Central memory CD8-positive, alpha-beta T cell (primary cell): ENCODE results near the gene CLP1.
A peak's percentile ranks its signal among the peaks of the same experiment; 100 is the strongest.

Experiments
- ATAC-seq: fragments of 150-1000 bp; cut with Tn5 transposase; replicated peaks from 2 replicates; pipeline ENCODE4 v1.10.0; 2022; ENCODE audit warnings: mild to moderate bottlenecking, moderate FRiP score, moderate number of reproducible peaks; ENCODE audit not compliant: poor library complexity, severe bottlenecking; ENCODE audit errors: extremely low read depth
- DNase-seq, 2 donors: peaks; one replicate each; pipeline ENCODE4 v3.0.0; 2021; ENCODE audit warnings: low spot score in 2 of 2
- H3K27ac Mint-ChIP-seq: one replicate; pipeline ENCODE4 v1.8.0; 2022; ENCODE audit warnings: low read depth, mild to moderate bottlenecking, moderate library complexity, mixed read lengths
- H3K27me3 Mint-ChIP-seq: one replicate; pipeline ENCODE4 v1.8.0; 2022; ENCODE audit warnings: mixed read lengths
- H3K36me3 Mint-ChIP-seq: one replicate; pipeline ENCODE4 v1.8.0; 2022; ENCODE audit warnings: mild to moderate bottlenecking, moderate library complexity, mixed read lengths; ENCODE audit not compliant: insufficient read depth
- H3K4me1 Mint-ChIP-seq: one replicate; pipeline ENCODE4 v1.8.0; 2022; ENCODE audit warnings: mixed read lengths
- H3K4me3 Mint-ChIP-seq: one replicate; pipeline ENCODE4 v1.8.0; 2022; ENCODE audit warnings: mild to moderate bottlenecking, moderate library complexity, mixed read lengths
- H3K9me3 Mint-ChIP-seq: one replicate; pipeline ENCODE4 v1.8.0; 2022; ENCODE audit warnings: mixed read lengths

The CLP1 gene

GRCh38 chr11:57657194-57658022, at the start of gene CLP1:
Gene CLP1, plus strand, starts transcription at chr11:57657762. Its CDS starts 1,715 bp downstream, at chr11:57659477.
- peaks cover 36% of the 10 kb centered on the region for H3K36me3 Mint-ChIP-seq
- H3K4me3 Mint-ChIP-seq, result peak within 1 kb of the TSS; percentile 96
- DNase-seq (peak; percentile 96 to 97), ATAC-seq (peak; percentile 98)
- no peaks in the 10 kb centered on the region for H3K9me3 Mint-ChIP-seq
- peaks cover 26% of the 10 kb centered on the region for H3K4me1 Mint-ChIP-seq
- H3K27me3 Mint-ChIP-seq, result no peaks in the 10 kb centered on the region
- peak within 1 kb of the TSS; percentile 93 for H3K27ac Mint-ChIP-seq

GRCh38 chr11:57610170-57610569, 47.4 kb upstream of the CLP1 start:
- DNase-seq (no peak), ATAC-seq (no peak)
- H3K36me3 Mint-ChIP-seq, result no peaks in the 10 kb centered on the region
- H3K27ac Mint-ChIP-seq, result no peak overlapping the region
- H3K4me1 Mint-ChIP-seq, result no peaks in the 10 kb centered on the region
- no peaks in the 10 kb centered on the region for H3K9me3 Mint-ChIP-seq
- H3K27me3 Mint-ChIP-seq, result peaks cover 62% of the 10 kb centered on the region
- H3K4me3 Mint-ChIP-seq, result no peak overlapping the region

DNA sequence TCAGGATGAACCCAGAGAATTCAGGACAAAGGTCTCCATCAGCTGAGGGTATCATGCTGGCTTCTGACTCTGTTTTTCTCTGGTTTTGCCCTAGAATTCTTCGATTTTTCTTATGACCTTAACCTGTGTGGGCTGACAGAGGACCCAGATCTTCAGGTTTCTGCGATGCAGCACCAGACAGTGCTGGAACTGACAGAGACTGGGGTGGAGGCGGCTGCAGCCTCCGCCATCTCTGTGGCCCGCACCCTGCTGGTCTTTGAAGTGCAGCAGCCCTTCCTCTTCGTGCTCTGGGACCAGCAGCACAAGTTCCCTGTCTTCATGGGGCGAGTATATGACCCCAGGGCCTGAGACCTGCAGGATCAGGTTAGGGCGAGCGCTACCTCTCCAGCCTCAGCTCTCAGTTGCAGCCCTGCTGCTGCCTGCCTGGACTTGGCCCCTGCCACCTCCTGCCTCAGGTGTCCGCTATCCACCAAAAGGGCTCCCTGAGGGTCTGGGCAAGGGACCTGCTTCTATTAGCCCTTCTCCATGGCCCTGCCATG, 43.3 kb upstream of the CLP1 start:
- H3K4me3 Mint-ChIP-seq, result no peak overlapping the region
- DNase-seq (no peak), ATAC-seq (no peak)
- no peak overlapping the region for H3K27ac Mint-ChIP-seq
- H3K9me3 Mint-ChIP-seq, result no peaks in the 10 kb centered on the region
- H3K27me3 Mint-ChIP-seq, result peaks cover 56% of the 10 kb centered on the region
- no peaks in the 10 kb centered on the region for H3K36me3 Mint-ChIP-seq
- no peaks in the 10 kb centered on the region for H3K4me1 Mint-ChIP-seq

- H3K4me3 Mint-ChIP-seq, result no peak overlapping the region
- no peaks in the 10 kb centered on the region for H3K36me3 Mint-ChIP-seq
- no peaks in the 10 kb centered on the region for H3K4me1 Mint-ChIP-seq
- no peak overlapping the region for H3K27ac Mint-ChIP-seq
- peaks cover 58% of the 10 kb centered on the region for H3K27me3 Mint-ChIP-seq
- no peaks in the 10 kb centered on the region for H3K9me3 Mint-ChIP-seq
- DNase-seq (no peak), ATAC-seq (no peak)
Measured at GRCh38 chr11:57615308-57615707, 42.3 kb upstream of the CLP1 start.

GRCh38 chr11:57616595-57616994, 41.0 kb upstream of the CLP1 start:
- no peaks in the 10 kb centered on the region for H3K9me3 Mint-ChIP-seq

GRCh38 chr11:57618438-57618837, 39.1 kb upstream of the CLP1 start:
- Mint-ChIP-seq H3K27ac (no peak overlapping the region), H3K27me3 (peaks cover 60% of the 10 kb centered on the region), H3K4me3 (no peak overlapping the region), H3K9me3 (no peaks in the 10 kb centered on the region), H3K36me3 (no peaks in the 10 kb centered on the region), H3K4me1 (no peaks in the 10 kb centered on the region)
- ATAC-seq (no peak), DNase-seq (no peak)

More at GRCh38 chr11:57616595-57616994, 41.0 kb upstream of the CLP1 start:
- no peak for DNase-seq
- Mint-ChIP-seq H3K36me3 (no peaks in the 10 kb centered on the region), H3K27ac (no peak overlapping the region), H3K27me3 (peaks cover 62% of the 10 kb centered on the region), H3K4me1 (no peaks in the 10 kb centered on the region), H3K4me3 (no peak overlapping the region)
- no peak for ATAC-seq

GRCh38 chr11:57619331-57619730, 38.2 kb upstream of the CLP1 start:
- H3K4me3 Mint-ChIP-seq, result no peak overlapping the region

DNA sequence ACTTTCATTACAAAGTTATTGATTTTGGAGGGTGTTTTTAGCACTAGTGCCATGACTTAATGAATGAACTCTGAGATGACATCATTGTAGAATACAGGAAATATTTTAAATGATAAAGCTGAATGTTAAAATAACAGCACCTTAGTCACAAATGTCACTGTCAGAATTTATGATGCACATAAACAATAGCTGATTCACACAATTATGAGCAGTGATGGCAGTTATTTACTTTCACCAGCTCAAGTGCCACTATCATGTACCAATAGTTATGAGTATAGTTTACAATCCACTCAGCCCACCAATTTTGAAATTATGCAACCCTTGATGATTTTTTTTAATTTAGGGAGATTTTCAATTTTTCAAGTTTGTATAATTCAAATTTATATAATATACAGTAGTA, 37.1 kb upstream of the CLP1 start:
- H3K9me3 Mint-ChIP-seq, result no peaks in the 10 kb centered on the region
- ATAC-seq (no peak), DNase-seq (no peak)
- no peaks in the 10 kb centered on the region for H3K36me3 Mint-ChIP-seq
- peaks cover 44% of the 10 kb centered on the region for H3K27me3 Mint-ChIP-seq
- H3K4me1 Mint-ChIP-seq, result no peaks in the 10 kb centered on the region
- no peak overlapping the region for H3K4me3 Mint-ChIP-seq
- no peak overlapping the region for H3K27ac Mint-ChIP-seq

More at GRCh38 chr11:57619331-57619730, 38.2 kb upstream of the CLP1 start:
- H3K27me3 Mint-ChIP-seq, result peaks cover 51% of the 10 kb centered on the region
- H3K27ac Mint-ChIP-seq, result no peak overlapping the region
- no peaks in the 10 kb centered on the region for H3K4me1 Mint-ChIP-seq
- H3K9me3 Mint-ChIP-seq, result no peaks in the 10 kb centered on the region
- no peak for DNase-seq
- no peak for ATAC-seq
- no peaks in the 10 kb centered on the region for H3K36me3 Mint-ChIP-seq

DNA sequence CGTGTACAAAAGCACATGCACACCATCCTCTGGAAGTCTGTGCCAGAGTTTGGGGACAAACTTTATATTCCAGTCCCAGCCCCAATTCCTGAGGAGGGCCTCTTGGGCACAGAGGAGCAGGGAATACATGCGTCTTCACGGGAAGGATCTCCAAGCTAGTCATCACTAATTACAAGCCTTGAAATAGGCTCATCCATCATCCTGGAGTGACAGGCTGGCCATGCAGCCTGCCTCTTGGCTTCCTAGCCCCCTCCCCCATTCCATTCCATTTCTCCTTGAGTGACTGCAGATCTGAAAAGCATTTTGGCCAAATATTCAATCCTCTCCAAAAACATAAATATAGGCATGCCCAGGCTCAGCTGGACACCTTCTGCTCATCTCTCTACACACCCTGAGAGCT, 35.3 kb upstream of the CLP1 start:
- Mint-ChIP-seq H3K9me3 (no peaks in the 10 kb centered on the region), H3K4me1 (no peaks in the 10 kb centered on the region), H3K27me3 (peaks cover 28% of the 10 kb centered on the region), H3K27ac (no peak overlapping the region), H3K36me3 (no peaks in the 10 kb centered on the region), H3K4me3 (no peak overlapping the region)
- DNase-seq (no peak), ATAC-seq (no peak)

DNA sequence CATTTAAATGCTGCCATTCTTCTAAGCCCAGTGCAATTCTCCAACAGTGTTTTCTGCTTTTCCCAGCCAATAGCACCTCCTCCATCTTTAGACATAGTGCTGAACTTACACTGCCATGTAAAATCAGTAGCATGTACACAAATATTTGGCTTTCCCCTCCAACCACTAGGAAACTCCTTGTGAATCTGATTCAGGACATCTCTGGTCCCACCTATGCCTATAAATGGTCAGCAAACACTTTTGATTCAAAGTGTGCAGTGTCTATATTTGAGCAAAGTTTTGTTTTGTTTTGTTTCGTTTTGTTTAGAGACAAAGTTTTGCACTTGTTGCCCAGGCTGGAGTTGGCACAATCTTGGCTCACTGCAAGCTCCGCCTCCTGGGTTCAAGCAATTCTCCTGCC, 32.7 kb upstream of the CLP1 start:
- H3K9me3 Mint-ChIP-seq, result no peaks in the 10 kb centered on the region
- no peak overlapping the region for H3K4me3 Mint-ChIP-seq
- H3K36me3 Mint-ChIP-seq, result no peaks in the 10 kb centered on the region

DNA sequence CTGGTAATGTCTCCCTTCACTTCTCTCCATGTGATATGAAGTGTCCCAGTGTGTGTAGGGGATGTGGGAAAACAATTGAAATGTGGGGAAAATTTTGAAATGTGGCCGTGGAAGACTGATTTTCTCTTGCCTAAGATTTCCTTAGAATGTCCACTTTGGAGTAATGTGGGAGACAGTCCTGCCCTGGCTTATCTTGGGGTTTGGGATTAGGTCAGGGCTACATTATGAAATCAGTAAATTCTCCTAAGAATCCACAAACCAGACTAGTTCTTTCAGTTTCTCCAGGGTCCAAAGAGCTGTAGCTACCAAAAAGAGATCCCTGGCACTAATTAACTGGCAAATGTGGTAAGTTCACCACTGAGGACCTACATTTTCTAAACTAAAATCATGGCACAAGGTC, 30.7 kb upstream of the CLP1 start:
- Mint-ChIP-seq H3K27me3 (peaks cover 26% of the 10 kb centered on the region), H3K4me3 (no peak overlapping the region), H3K27ac (no peak overlapping the region), H3K36me3 (no peaks in the 10 kb centered on the region), H3K4me1 (no peaks in the 10 kb centered on the region), H3K9me3 (no peaks in the 10 kb centered on the region)
- DNase-seq (no peak), ATAC-seq (no peak)

More for the DNA sequence above, 32.7 kb upstream of the CLP1 start:
- peaks cover 28% of the 10 kb centered on the region for H3K27me3 Mint-ChIP-seq
- DNase-seq (no peak), ATAC-seq (no peak)
- no peak overlapping the region for H3K27ac Mint-ChIP-seq
- H3K4me1 Mint-ChIP-seq, result no peaks in the 10 kb centered on the region

- Mint-ChIP-seq H3K36me3 (no peaks in the 10 kb centered on the region), H3K4me3 (no peak overlapping the region), H3K27me3 (peaks cover 34% of the 10 kb centered on the region), H3K4me1 (no peaks in the 10 kb centered on the region), H3K9me3 (no peaks in the 10 kb centered on the region), H3K27ac (no peak overlapping the region)
- ATAC-seq (no peak), DNase-seq (no peak)
Measured at GRCh38 chr11:57630171-57630570, 27.4 kb upstream of the CLP1 start.

DNA sequence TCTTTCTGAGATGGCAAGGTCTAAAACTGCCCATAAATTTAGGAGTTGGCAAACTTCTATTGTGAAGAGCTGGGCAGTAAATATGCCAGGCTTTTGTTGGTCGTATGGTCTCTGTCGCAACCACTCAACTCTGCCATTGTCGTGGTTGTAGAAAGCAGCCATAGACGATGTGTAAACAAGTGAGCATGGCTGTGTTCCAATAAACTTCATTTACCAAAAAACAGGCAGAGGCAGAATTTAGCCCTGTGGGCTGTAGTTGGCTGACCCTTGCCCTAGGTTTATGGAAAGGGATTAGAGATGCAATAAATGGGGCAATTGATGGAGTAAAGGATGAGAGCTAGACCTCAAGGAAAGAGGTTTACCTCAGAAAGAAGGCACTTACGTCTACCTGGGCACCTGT, 25.4 kb upstream of the CLP1 start:
- H3K36me3 Mint-ChIP-seq, result no peaks in the 10 kb centered on the region
- H3K4me1 Mint-ChIP-seq, result no peaks in the 10 kb centered on the region
- peaks cover 40% of the 10 kb centered on the region for H3K27me3 Mint-ChIP-seq
- ATAC-seq (no peak), DNase-seq (no peak)
- H3K4me3 Mint-ChIP-seq, result no peak overlapping the region
- no peak overlapping the region for H3K27ac Mint-ChIP-seq
- H3K9me3 Mint-ChIP-seq, result no peaks in the 10 kb centered on the region
